ENCODE measurements around the gene TRIM41. TPM values are rescaled to one million over a fixed set of nuclear protein-coding genes. Genes with fewer than 3 reads are reported as not detected.

TRIM41 gene
- total RNA-seq, 1 experiment from 2014 or later, result 14.0 TPM

GRCh38 chr5:181189363-181189961 lies 33.6 kb upstream of the TRIM41 start:
- Histone ChIP-seq H3K9me3 (replicated peaks) (no peaks in the 10 kb centered on the region), H3K36me3 (no peaks in the 10 kb centered on the region), H3K4me1 (replicated peaks) (peaks cover 26% of the 10 kb centered on the region), H3K27ac (no peak overlapping the region), H3K4me3 (peak overlapping the region; percentile 59), H3K27me3 (replicated peaks) (no peaks in the 10 kb centered on the region)
- peak in 1 of 2 experiments; percentile 60 for DNase-seq (ENCODE audit: low read depth in 1 of 2, low spot score in 2 of 2)

- Histone ChIP-seq H3K36me3 (no peaks in the 10 kb centered on the region), H3K27ac (no peak overlapping the region), H3K4me1 (replicated peaks) (peaks cover 21% of the 10 kb centered on the region), H3K9me3 (replicated peaks) (no peaks in the 10 kb centered on the region), H3K4me3 (peak overlapping the region; percentile 59), H3K27me3 (replicated peaks) (no peaks in the 10 kb centered on the region)
- peak; percentile 46 to 55 for DNase-seq (ENCODE audit: low read depth in 1 of 2, low spot score in 2 of 2)
Observed at GRCh38 chr5:181189962-181190710, 32.9 kb upstream of the TRIM41 start.

- DNase-seq (ENCODE audit: low read depth in 1 of 2, low spot score in 2 of 2), result no peak
- H3K9me3 ChIP-seq (replicated peaks), result no peaks in the 10 kb centered on the region
- peak overlapping the region; percentile 20 for H3K27ac ChIP-seq
- peak overlapping the region; percentile 59 for H3K4me3 ChIP-seq
- peaks cover 21% of the 10 kb centered on the region for H3K4me1 ChIP-seq (replicated peaks)
- no peaks in the 10 kb centered on the region for H3K36me3 ChIP-seq
- no peaks in the 10 kb centered on the region for H3K27me3 ChIP-seq (replicated peaks)
Observed at GRCh38 chr5:181190711-181191525, 32.2 kb upstream of the TRIM41 start.

GRCh38 chr5:181191526-181192336 lies 31.4 kb upstream of the TRIM41 start:
- H3K9me3 ChIP-seq (replicated peaks), result no peaks in the 10 kb centered on the region
- DNase-seq (ENCODE audit: low read depth in 1 of 2, low spot score in 2 of 2), result peak; percentile 97 to 100
- H3K27ac ChIP-seq, result peak overlapping the region; percentile 68
- H3K4me1 ChIP-seq (replicated peaks), result peaks cover 21% of the 10 kb centered on the region
- H3K36me3 ChIP-seq, result peaks cover 3% of the 10 kb centered on the region; the same call in 1 of the 2 replicates
- no peaks in the 10 kb centered on the region for H3K27me3 ChIP-seq (replicated peaks)
- H3K4me3 ChIP-seq, result peak overlapping the region; percentile 59

GRCh38 chr5:181192337-181193046 lies 30.6 kb upstream of the TRIM41 start:
- Histone ChIP-seq H3K4me1 (replicated peaks) (peaks cover 21% of the 10 kb centered on the region), H3K36me3 (peaks cover 5% of the 10 kb centered on the region; the same call in 1 of the 2 replicates), H3K4me3 (peak overlapping the region; percentile 59), H3K9me3 (replicated peaks) (no peaks in the 10 kb centered on the region), H3K27ac (peak overlapping the region; percentile 68), H3K27me3 (replicated peaks) (no peaks in the 10 kb centered on the region)
- DNase-seq (ENCODE audit: low read depth in 1 of 2, low spot score in 2 of 2), result no peak

GRCh38 chr5:181193656-181194055 lies 29.4 kb upstream of the TRIM41 start:
- Histone ChIP-seq H3K27ac (no peak overlapping the region), H3K9me3 (replicated peaks) (no peaks in the 10 kb centered on the region)

GRCh38 chr5:181194489-181195248 lies 28.4 kb upstream of the TRIM41 start:
- Histone ChIP-seq H3K9me3 (replicated peaks) (no peaks in the 10 kb centered on the region), H3K36me3 (peaks cover 5% of the 10 kb centered on the region; the same call in 1 of the 2 replicates), H3K27ac (no peak overlapping the region), H3K27me3 (replicated peaks) (no peaks in the 10 kb centered on the region), H3K4me3 (no peak overlapping the region), H3K4me1 (replicated peaks) (peaks cover 17% of the 10 kb centered on the region)
- no peak for DNase-seq (ENCODE audit: low read depth in 1 of 2, low spot score in 2 of 2)

More at GRCh38 chr5:181193656-181194055, 29.4 kb upstream of the TRIM41 start:
- Histone ChIP-seq H3K4me3 (no peak overlapping the region), H3K4me1 (replicated peaks) (peaks cover 17% of the 10 kb centered on the region), H3K27me3 (replicated peaks) (no peaks in the 10 kb centered on the region), H3K36me3 (peaks cover 5% of the 10 kb centered on the region; the same call in 1 of the 2 replicates)
- DNase-seq (ENCODE audit: low read depth in 1 of 2, low spot score in 2 of 2), result no peak

GRCh38 chr5:181195249-181195761 lies 27.8 kb upstream of the TRIM41 start:
- Histone ChIP-seq H3K36me3 (peaks cover 5% of the 10 kb centered on the region; the same call in 1 of the 2 replicates), H3K9me3 (replicated peaks) (no peaks in the 10 kb centered on the region), H3K4me1 (replicated peaks) (peaks cover 12% of the 10 kb centered on the region), H3K27ac (no peak overlapping the region), H3K4me3 (no peak overlapping the region), H3K27me3 (replicated peaks) (no peaks in the 10 kb centered on the region)
- no peak for DNase-seq (ENCODE audit: low read depth in 1 of 2, low spot score in 2 of 2)

- no peaks in the 10 kb centered on the region for H3K9me3 ChIP-seq (replicated peaks)
- H3K27me3 ChIP-seq (replicated peaks), result no peaks in the 10 kb centered on the region
- H3K36me3 ChIP-seq, result peaks cover 5% of the 10 kb centered on the region; the same call in 1 of the 2 replicates
- H3K4me1 ChIP-seq (replicated peaks), result peaks cover 6% of the 10 kb centered on the region
- DNase-seq (ENCODE audit: low read depth in 1 of 2, low spot score in 2 of 2), result no peak
- no peak overlapping the region for H3K4me3 ChIP-seq
- no peak overlapping the region for H3K27ac ChIP-seq
Observed at GRCh38 chr5:181197326-181197951, 25.6 kb upstream of the TRIM41 start.

GRCh38 chr5:181198106-181198685 lies 24.9 kb upstream of the TRIM41 start:
- DNase-seq (ENCODE audit: low read depth in 1 of 2, low spot score in 2 of 2), result no peak
- no peaks in the 10 kb centered on the region for H3K27me3 ChIP-seq (replicated peaks)
- no peak overlapping the region for H3K4me3 ChIP-seq
- H3K36me3 ChIP-seq, result peaks cover 5% of the 10 kb centered on the region; the same call in 1 of the 2 replicates
- no peak overlapping the region for H3K27ac ChIP-seq
- no peaks in the 10 kb centered on the region for H3K4me1 ChIP-seq (replicated peaks)
- no peaks in the 10 kb centered on the region for H3K9me3 ChIP-seq (replicated peaks)

GRCh38 chr5:181198905-181199519 lies 24.1 kb upstream of the TRIM41 start:
- Histone ChIP-seq H3K4me1 (replicated peaks) (no peaks in the 10 kb centered on the region; the same call in 1 of the 2 replicates), H3K9me3 (replicated peaks) (no peaks in the 10 kb centered on the region), H3K36me3 (peaks cover 5% of the 10 kb centered on the region; the same call in 1 of the 2 replicates), H3K4me3 (no peak overlapping the region), H3K27ac (no peak overlapping the region), H3K27me3 (replicated peaks) (no peaks in the 10 kb centered on the region)
- no peak for DNase-seq (ENCODE audit: low read depth in 1 of 2, low spot score in 2 of 2)

Measured in SJSA1 (cell line).